ENCODE results near the gene MOB1A. TPM values are rescaled to one million over a fixed set of nuclear protein-coding genes. Genes with fewer than 3 reads are reported as not detected.

The MOB1A gene
- total RNA-seq, 6 donors from 2014 or later: 23.1 to 143 (median 94.5) TPM

GRCh38 chr2:74174909-74175308 is 3.8 kb downstream of the MOB1A start:
- Histone ChIP-seq H3K4me1 (peaks cover 31 to 45% (median 38%) of the 10 kb centered on the region in 4 donors), H3K27ac (no peak overlapping the region), H3K36me3 (peaks cover 16 to 27% (median 20%) of the 10 kb centered on the region in 4 donors), H3K27me3 (no peaks in the 10 kb centered on the region), H3K9me3 (no peaks in the 10 kb centered on the region), H3K4me3 (no peak overlapping the region)
- WGBS, 2 donors: 92 to 96% methylated on average over 1 of the region's 1 CpG
- DNase-seq (no peak), ATAC-seq (ENCODE audit: low FRiP score in 2 of 2) (no peak)
- TF ChIP-seq CTCF (IDR thresholded peaks at IDR 0.05): no peak
- TF ChIP-seq EP300 (IDR thresholded peaks at IDR 0.05): no peak
- TF ChIP-seq POLR2A (IDR thresholded peaks at IDR 0.05): no peak
- no peak for TF ChIP-seq POLR2AphosphoS5 (IDR thresholded peaks at IDR 0.05)

GRCh38 chr2:74168739-74169138 is 9.9 kb downstream of the MOB1A start:
- peaks cover 0 to 8% (median 5%) of the 10 kb centered on the region in 4 donors for H3K4me1 ChIP-seq
- WGBS, 2 donors: 66 to 72% methylated on average over 2 of the region's 2 CpGs
- no peak for DNase-seq

GRCh38 chr2:74164761-74165160 is 13.9 kb downstream of the MOB1A start:
- H3K4me1 ChIP-seq: no peaks in the 10 kb centered on the region
- DNase-seq (no peak), ATAC-seq (ENCODE audit: low FRiP score in 2 of 2) (no peak)
- H3K27ac ChIP-seq: no peak overlapping the region
- WGBS, 2 donors: 88 to 100% methylated on average over 1 of the region's 1 CpG
- no peaks in the 10 kb centered on the region for H3K27me3 ChIP-seq
- no peak overlapping the region for H3K4me3 ChIP-seq
- H3K9me3 ChIP-seq: no peaks in the 10 kb centered on the region
- H3K36me3 ChIP-seq: peaks cover 37 to 100% (median 79%) of the 10 kb centered on the region in 4 donors
- TF ChIP-seq POLR2A (IDR thresholded peaks at IDR 0.05): no peak
- no peak for TF ChIP-seq EP300 (IDR thresholded peaks at IDR 0.05)
- TF ChIP-seq CTCF (IDR thresholded peaks at IDR 0.05): no peak
- no peak for TF ChIP-seq POLR2AphosphoS5 (IDR thresholded peaks at IDR 0.05)

More at GRCh38 chr2:74168739-74169138, 9.9 kb downstream of the MOB1A start:
- Histone ChIP-seq H3K4me3 (no peak overlapping the region), H3K27me3 (no peaks in the 10 kb centered on the region), H3K9me3 (no peaks in the 10 kb centered on the region), H3K36me3 (peaks cover 48 to 89% (median 70%) of the 10 kb centered on the region in 4 donors), H3K27ac (no peak overlapping the region)
- no peak for TF ChIP-seq EP300 (IDR thresholded peaks at IDR 0.05)
- no peak for TF ChIP-seq POLR2A (IDR thresholded peaks at IDR 0.05)
- TF ChIP-seq POLR2AphosphoS5 (IDR thresholded peaks at IDR 0.05): no peak
- ATAC-seq (ENCODE audit: low FRiP score in 2 of 2): no peak

- Histone ChIP-seq H3K9me3 (no peaks in the 10 kb centered on the region), H3K36me3 (peaks cover 23 to 100% (median 77%) of the 10 kb centered on the region in 4 donors), H3K27ac (no peak overlapping the region), H3K27me3 (no peaks in the 10 kb centered on the region), H3K4me1 (no peaks in the 10 kb centered on the region), H3K4me3 (no peak overlapping the region)
- WGBS, 2 donors: 88 to 89% methylated on average over 6 of the region's 6 CpGs
- DNase-seq (no peak), ATAC-seq (ENCODE audit: low FRiP score in 2 of 2) (no peak)
- TF ChIP-seq POLR2AphosphoS5 (IDR thresholded peaks at IDR 0.05): no peak
- TF ChIP-seq POLR2A (IDR thresholded peaks at IDR 0.05): no peak
- no peak for TF ChIP-seq CTCF (IDR thresholded peaks at IDR 0.05)
- no peak for TF ChIP-seq EP300 (IDR thresholded peaks at IDR 0.05)
Observed at GRCh38 chr2:74162951-74163350, 15.7 kb downstream of the MOB1A start.

- H3K27me3 ChIP-seq: no peaks in the 10 kb centered on the region
- H3K36me3 ChIP-seq: peaks cover 21 to 85% (median 57%) of the 10 kb centered on the region in 4 donors
- H3K4me1 ChIP-seq: no peaks in the 10 kb centered on the region
- no peak for DNase-seq
- H3K27ac ChIP-seq: no peak overlapping the region
- no peak for TF ChIP-seq EP300 (IDR thresholded peaks at IDR 0.05)
- TF ChIP-seq CTCF (IDR thresholded peaks at IDR 0.05): no peak
- no peak for TF ChIP-seq POLR2A (IDR thresholded peaks at IDR 0.05)
- no peak for TF ChIP-seq POLR2AphosphoS5 (IDR thresholded peaks at IDR 0.05)
- WGBS, 2 donors: 88 to 94% methylated on average over 3 of the region's 3 CpGs
- H3K4me3 ChIP-seq: no peak overlapping the region
- no peaks in the 10 kb centered on the region for H3K9me3 ChIP-seq
- ATAC-seq (ENCODE audit: low FRiP score in 2 of 2): no peak
Observed at GRCh38 chr2:74155830-74156229, 22.8 kb downstream of the MOB1A start.

All from upper lobe of left lung (tissue), 6 donors.